Stimulated activated CD8-positive, alpha-beta memory T cell treated with anti-CD3 and anti-CD28 coated beads, Interleukin-15, amount 100 ng/mL, for 24 hours (primary cell): ENCODE results near the gene CCND2.

ENCODE experiments used
- DNase-seq: peaks from one replicate; pipeline ENCODE4 v3.0.0-alpha.2; 2020; ENCODE audit warnings: low read depth

CCND2 gene

DNA sequence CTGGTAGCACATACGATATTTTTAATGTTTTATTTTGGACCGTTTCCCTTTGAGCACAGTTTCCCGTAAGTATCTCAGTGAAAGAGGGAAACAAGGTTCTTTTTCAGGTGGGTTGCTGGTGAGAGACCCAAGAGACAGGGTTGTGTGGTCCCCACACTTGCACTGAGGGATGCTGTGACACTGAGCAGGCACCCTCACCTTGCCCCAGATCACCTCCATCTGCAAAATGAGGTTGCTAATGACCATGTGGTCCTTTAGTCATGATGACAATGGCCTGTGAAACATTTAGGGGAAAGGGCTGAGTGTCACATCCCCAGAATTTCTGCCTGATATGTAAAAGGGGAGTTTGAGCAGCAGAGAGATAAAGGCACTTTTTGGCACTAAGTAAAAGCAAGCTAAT lies 4.3 kb downstream of the CCND2 start:
- no peak for DNase-seq

DNA sequence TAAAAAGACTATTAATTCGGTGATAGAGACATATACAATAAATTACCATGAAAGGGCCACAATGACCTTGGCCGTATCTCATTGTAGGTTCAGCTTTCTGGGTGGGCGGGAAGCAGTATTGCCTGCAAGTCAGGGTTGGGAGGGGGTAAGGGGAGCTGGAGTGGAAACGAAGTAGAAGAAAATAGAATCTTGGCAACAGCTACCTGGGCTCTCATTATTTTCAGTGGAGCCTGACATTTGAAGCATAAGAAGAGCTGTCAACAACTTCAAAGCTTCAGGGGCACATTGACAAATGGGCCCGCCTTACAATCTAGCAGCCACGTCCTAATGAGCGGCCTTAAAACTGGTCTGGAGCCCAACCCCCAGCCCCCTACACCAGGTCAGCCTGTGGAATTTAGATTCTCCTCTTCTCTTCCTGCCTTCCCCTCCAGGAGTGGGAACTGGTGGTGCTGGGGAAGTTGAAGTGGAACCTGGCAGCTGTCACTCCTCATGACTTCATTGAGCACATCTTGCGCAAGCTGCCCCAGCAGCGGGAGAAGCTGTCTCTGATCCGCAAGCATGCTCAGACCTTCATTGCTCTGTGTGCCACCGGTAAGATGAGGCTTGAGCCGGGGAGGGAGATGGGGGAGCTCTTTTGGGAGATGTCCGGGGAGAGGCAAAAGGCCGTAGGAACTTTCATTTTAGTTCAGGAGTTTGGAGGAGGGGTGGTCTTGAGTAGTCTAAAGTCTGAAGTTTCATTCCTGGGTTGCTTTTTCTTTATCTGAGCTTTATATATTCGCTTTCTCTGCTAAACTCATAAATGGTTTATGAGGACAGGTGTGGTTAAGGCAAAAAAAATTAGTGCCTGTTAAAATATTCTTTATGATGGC lies 5.0 kb downstream of the CCND2 start:
- no peak for DNase-seq

DNA sequence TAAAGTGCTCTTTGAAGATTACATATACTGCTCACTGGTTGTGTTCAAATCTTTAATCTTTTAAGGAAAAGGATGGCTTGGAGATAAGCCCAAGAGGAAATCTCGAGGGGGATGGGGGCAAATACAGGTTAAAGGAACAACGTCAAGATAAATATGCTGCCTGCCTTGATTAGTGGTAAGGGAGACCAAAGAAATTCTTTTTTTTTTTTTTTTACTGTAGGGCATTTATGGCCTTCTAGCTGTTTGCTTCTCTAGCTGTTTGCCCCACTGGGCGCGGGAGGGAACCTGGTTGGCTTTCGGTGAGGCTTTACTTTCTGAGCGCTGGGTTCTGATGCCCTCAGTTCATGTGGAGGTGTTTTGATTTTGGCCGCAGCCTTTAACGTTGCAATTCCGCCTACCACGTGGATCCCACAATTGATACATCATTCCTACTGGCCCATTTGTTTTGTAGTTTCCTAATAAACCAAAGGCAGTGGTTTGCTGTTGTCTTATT lies 5.7 kb downstream of the CCND2 start:
- DNase-seq: no peak

DNA sequence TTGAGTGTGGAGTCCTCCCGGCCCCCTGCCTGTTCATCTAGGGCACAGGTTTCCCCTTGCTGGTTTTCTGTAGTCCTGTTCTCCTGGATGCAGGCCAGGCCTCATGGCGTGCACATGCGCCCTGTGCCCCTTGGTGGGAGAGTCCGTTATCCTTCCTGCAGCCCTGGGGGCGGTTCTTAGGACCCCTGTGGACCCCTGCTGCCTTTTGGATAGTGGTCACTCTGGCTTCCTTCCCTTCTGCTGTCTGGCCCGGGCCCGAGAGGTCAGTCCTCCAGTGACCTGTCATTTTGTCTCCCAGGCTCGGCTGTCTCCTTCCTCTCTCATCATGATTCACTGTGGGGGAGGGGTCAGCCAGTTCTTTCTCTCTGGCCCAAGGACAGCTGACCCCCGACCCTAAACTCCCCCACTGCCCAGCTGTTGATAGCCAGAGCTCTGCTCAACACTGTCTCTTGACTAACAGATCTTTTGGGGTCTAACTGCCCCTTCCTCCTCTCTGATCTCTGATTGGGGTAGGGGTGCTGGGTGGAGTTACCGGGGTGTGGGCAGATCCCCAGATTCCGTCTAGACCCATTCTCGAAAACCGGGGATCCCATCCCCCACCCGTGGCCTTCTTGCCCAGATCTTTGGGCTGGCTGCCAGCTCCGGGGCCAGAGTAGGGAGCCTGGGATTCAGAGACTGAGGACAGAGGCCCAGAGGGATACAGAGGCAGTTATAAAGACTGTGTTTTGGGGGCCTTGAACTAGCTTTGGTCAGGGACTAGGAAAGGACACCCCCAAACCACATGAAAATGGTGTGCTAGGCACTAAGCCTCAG lies 7.0 kb downstream of the CCND2 start:
- no peak for DNase-seq

DNA sequence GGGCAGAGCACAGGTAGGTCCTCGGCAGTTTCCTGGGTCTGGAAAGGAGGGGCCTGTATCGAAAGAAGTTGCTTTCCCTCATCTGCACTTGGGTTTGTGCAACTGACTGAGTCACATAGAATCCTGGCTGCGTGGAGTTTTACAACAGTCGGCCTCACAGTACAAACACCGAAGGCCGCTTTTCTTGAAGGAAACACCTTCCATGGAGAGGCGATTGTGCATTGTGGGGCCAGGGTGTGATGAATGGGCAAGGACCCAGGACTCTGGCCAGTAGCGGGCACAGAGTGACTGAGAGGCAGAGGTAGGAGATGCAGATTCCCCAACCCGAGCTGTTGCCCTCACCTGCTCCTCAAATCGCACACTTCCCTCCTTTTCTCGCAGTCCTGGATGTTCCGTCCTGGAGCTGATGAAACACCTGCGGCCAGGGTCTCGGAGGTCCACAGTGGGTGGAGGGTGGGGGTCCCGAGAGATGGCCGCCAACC lies 7.7 kb downstream of the CCND2 start:
- DNase-seq: no peak

DNA sequence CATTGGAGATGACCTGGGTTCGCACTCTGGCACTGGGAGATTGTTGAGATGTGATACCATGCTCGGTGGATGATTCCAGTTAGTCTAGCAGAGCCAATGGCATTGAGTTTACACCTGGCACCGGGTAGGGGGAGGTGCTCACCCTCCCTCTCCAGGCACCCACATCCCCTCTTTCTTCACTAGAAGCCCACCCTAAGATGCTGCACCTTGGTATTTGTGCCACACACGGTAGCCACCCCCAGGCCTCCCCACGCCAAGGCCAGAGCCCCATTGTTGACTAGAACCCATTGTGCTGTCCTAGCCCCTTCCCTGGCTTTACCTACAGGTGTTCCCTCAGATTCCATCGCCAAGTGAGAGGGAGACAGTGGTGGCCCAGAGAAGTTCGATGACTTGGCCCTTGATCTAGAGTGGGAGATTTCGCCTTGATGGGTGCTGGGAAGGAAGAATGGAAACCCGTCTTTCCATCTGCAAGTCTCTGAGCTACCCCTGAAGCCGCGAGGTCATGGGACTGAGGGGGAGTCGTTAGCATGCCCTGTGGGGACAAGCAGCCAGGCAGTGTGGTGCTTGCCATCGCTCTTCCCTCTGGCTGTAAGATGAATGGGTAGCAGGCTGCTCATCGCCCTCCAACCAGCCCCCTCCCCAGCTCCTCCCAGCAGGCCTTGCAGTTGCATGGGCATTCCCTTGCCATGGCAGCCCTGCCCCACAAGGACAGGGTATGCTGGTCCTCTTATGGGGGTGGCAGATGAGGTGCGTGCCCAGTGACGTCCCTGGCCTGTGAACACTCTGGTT lies 8.7 kb downstream of the CCND2 start:
- DNase-seq: no peak

DNA sequence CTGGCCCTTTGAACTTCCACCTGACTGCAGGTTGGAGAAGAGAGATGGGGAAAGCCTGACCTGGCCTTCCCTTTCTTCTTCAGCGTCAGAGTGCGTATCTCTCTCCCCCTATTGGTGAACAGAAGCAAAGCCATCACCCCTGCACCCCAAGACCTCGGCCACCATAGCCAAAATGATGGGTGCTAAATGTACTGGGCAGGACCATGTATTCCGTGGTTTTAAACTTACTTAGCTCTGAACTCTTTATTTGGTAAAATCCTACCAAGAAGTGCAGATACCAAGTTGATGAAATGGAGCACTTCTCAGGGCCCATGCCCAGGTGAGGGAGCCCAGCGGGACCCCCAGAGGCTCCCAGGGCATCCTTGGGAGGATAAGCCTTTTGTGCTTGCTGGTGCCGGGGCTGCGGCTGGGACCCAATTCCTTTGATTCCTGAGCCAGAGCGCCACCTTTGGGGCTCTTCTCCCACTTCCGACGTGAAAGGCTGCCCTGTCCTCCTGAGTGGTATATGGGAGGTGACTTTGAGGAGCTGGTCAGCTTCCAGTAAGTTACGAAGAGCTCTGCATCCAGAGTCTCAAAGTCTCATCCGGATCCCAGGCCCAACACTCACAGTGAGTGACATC lies 9.4 kb downstream of the CCND2 start:
- no peak for DNase-seq

DNA sequence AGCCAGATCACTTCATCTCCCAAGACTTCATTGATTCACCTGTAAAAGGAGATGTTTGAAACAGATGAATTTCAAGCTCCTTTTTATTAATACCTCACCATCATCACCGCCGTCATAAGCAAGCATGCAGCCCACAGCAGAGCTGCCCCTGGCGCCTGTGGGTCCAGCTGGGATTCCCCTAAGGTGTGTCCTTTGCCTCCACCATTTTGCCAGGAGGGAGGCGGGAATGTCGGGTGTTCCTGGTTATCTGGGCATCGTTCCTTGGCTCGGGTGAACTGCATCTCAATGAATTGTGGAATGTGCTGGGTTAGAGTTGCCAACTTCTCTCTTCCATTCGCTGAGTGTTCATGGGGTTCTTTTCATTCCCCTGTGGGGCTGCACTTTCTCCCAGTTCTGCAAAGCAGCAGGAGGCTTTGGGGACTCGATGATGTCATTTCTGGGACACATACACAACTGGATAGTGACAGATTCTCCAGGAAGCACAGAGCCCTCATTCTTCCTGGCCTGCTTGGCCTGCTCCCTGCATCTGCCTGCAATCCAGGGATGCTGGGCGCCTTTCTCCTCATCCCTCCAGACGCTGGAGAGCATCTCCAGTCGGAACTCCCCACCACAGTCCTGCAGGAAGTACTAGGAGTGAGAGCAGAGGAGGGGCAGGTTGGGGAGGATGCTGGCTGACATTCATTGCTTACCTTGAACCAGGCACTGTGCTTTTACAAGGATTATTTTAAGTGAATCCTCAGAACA lies 10.1 kb downstream of the CCND2 start:
- DNase-seq: no peak

DNA sequence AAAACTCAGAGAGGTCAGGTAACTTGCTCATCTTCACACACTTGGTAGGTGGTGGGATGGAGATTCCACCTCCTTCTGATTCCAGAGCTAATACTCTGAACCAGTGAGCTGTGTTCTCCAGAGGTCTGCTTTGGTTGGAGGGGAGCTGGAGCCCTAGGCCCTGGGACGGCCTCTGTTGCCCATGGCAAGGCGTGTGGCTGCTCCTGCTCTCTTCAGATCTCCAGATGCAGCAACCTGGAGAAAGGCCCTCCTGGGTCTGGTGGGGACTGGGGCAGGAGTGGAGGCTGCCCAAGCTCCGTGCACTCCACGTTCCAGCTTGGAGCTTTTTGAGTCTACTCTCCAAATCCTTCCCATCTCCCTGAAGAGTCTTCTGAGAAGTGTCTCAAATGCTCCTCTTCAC lies 10.7 kb downstream of the CCND2 start:
- no peak for DNase-seq

DNA sequence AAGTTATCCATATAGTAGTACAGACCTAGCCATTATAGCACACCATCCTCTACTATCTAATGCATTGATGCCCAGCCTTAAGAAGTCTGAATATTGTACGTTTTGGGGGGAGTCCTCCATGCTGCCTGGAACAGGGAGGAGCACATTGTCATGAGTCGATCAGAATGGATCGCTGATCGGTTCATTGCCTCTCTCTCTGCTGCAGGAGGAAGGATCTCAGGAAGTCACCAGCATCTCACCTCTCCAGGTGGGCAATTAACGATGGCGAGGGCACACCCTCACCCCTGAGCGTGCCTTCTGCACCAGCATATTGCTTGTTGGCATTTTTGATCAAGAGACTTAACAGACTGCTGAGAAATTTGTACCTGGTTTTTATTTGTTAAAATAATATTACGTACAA lies 11.5 kb downstream of the CCND2 start:
- DNase-seq: no peak

DNA sequence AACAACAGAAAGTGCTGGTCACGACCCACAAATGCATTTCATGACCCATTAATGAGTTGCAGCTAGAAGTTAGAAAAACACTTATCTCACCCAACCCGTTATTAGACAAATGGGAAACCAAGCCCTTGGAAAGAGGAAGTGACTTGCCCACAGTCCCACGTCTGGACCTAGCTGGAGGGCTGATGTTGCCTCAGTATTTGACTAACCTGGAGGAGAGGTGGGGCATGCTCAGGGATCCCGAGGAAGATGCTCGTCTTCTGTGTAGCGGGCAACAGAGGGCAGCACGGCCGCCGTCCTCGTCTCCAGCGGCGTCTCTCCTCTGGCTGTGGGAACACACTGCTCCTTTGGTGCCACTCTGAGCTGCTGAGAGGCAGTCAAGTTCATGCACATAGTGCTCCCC lies 12.7 kb downstream of the CCND2 start:
- no peak for DNase-seq

DNA sequence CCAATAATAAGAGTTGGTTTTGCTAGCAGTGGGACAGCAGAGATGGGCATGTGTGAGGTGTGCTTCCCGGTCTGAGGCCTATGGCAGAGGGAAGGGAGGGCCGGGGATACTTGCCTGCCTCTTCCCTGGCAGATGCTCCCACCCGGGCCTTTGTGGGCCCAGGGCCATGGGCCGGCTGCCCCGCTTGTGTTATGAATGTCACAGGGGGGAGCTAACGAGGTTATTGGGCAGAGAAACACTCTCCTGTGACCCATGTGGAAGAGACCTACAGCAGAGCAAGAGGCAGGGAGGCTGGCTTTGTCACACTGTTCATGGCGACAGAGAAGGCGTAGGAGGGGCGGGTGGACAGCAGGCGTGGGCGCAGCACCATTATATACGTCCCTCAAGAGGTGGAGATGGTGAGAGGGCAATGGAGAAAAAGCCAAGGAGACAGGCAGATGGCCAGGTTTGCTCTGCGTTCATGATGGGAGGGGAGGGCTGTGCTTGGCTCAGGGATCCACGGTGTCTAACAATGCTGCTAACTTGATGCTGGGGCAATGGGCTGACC lies 13.3 kb downstream of the CCND2 start:
- no peak for DNase-seq

DNA sequence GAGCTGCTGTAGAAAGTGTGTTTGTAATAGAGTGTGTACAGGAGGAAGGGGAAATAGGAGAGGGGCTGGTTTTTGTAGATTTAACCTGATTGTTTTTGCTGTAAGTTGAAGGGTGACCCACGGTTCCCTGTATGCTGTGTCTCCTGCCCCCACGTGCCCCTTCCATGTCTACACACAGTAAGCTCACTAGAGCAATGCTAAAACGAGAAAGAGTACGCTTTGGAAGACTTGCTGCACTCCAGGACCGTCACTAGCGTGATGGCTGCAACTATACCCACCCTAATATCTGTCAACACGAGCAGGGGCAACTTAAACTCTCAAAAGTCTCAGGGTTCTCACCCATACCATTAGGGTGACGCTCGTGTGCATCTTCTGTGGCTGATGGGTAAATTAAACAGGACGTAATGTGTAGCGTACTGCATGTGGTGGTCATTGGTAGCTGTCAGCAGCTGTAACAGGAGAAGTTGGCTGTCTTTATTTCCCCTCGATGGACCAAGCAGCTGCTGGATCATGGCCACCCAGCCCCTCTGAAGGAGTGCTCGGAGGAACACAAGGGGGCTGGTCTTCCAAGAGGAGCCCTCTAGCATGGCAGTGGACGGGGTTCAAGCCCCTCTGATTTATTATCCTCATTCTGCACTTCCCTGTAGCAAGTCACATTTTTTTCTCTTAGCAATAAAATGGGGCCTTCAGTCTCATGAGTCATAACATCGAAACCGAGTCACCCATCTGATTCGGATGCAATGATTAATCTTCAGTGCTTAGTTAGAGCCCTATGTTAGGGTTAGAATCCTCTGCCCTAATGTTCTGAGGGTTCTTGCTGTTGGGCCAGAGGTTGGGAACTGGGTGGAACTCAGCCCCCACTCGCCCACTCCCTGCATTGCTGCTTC lies 14.0 kb downstream of the CCND2 start:
- DNase-seq: no peak

DNA sequence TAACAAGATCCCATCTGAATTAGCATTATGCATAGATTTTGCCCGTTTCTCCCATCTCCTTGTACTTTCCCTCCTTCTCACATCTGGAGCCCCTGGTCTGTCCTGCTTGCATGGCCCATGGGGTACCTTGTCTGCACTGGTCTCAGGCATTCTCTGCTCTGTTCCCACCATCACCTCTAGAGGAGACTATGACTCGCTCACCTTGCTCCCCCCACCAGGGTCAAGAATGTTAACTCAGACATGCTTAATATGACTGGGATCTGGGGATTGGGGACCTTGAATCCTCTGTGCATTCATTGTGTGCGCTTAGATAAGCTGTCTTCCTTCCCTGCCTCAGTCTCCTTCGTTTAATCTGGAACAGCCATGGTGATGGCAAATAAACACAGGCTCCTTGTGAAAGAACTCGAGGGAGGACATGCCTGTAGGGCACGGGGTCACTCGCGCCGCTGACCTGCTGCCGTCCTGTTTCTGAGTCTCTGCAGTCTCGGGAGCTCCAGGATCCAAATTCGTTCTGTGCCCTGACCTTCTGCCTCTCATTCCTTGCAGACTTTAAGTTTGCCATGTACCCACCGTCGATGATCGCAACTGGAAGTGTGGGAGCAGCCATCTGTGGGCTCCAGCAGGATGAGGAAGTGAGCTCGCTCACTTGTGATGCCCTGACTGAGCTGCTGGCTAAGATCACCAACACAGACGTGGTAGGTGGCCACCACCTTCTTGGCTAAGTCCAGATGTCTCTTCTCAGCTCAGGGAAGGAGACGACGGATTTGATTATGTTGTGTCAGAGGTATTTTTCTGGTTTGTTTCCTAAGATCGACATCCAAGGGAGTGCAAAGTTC lies 15.0 kb downstream of the CCND2 start:
- no peak for DNase-seq

DNA sequence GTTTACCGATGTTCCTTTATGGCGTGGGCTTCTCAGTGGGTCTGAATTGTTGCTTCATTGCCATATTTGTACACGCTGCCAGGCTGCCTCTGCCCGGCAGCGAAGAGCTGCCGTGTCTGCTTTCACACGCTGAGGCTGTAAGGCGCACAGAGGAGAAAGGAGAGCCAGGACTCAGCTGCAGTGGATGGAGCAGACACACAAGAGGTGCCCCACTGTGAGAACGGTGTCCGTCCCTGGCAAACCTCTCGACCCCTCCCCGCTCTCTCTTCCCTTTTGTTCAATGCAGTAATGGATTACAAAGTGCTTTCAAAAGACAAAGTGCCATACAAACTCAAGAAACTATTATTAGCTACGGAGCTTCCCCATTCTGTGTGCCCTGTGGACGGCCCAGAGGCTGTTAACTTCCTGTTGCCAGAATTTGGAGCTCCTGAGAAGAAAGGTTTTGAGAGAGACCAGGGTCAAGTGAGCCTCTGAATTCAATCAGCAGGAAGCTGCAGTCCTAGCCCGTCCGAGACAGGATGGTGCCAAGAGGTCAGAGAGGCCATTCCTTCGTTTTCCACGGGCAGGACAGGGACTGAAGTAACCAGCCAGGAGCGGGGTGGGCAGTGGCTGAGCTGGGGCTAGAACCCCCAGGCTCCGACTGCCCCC lies 15.8 kb downstream of the CCND2 start:
- no peak for DNase-seq

DNA sequence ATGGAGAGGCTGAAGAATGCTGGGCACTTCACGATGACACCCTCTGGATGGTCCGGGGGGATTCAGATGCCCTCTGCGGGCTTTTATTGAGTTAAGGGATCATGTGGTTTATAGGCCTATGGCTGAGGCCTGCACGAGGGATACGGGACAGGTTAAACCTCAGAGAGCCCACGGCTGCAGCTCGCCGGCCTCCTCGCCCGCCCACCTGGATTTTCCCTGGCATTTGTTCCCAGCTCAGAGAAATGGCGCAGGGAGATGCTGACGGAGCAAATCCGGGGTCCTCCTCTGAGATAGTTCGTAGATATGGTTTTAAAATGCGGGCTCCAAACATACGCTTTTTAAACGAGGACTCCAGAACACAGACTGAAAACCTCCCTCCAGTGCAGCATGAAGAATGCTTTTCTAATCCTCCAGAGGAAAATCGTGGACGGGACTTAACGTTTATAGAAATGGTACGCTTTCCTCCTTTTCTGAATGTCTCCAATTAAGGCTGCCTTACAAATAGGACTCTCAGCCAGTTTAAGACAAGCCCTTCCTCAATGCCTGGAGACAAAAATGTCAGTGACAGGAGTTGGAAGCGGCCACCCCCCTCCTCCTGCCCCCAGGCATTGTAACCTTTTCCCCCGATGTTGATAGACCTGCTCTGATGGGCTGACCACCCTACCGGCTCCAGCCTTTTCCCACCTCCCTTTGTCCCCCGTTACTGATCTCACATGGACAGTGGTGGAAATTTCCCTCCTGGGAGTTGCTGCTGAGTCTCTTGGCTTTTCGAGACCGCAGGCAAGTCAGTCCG lies 16.6 kb downstream of the CCND2 start:
- no peak for DNase-seq

DNA sequence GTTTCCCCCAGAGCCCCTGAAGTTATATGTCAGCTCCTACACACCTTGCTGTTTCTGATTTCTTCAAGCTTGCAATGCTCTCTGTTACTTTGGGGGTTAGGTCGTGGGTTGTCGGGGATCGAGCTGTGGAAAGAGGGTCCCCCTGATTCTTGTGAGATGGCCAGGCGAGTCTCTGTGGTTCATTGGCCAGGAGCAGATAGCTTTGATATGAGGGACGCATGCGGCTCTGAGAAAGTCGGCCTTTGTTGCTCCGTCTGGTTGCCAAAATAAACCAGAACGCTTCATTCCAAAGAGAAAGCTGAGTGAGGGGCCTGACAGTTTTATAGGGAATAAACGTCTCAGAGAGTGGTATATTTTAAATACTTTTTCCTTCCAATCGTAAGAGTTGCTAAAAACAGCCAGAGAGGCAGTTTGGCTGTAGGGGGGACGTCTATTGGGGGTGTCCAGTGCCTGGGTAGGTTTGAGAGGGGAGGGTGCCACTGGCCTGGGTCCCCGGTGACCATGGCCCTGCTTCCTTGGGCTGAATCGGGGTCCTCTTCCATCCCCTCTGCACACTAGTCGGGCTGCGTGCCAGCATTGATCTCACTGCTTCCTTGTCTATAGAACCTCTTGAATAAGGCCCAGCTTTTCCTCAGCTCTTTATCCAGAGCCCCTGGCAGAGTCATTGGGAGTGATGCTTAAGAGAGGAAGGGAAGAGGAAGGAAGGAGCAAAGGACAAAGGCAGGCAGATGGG lies 18.9 kb downstream of the CCND2 start:
- DNase-seq: no peak
